Breast epithelium (tissue), 3 donors: ENCODE measurements around the gene ALG5.

Experiments
- POLR2AphosphoS5 ChIP-seq, 3 donors: sonication (generic); formaldehyde crosslinking; IDR thresholded peaks; one replicate each; pipeline ENCODE4 v1.6.1; 2017; ENCODE audit warnings: antibody characterized with exemption in 3 of 3
- TF ChIP-seq, protein P1 (sequence below), 3 donors: fragments of 450-650 bp; IDR thresholded peaks; one replicate each; pipeline ENCODE4 v1.5.1; 2016 to 2017; ENCODE audit warnings: antibody characterized with exemption in 3 of 3, mild to moderate bottlenecking in 3 of 3, moderate library complexity in 3 of 3

DNA sequence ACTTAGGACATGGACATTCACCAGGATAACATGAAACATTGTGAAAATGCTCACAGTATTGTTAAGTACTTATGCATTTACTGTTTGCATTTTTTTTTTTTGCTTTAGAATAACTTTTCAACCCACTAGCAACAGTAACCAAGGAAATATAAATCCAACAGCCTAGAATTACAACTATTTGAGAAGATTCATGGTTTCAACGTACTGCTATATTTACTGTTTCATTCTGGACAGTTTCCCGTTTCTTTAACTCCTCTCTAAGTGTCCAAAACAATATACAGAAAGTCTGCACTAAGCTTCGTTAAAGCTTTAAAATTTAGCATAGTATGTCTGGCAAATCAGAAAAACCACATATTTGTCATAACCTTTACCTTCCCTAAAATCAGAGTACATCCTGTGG lies 81.8 kb downstream of the ALG5 start:
- TF ChIP-seq, protein P1, sequence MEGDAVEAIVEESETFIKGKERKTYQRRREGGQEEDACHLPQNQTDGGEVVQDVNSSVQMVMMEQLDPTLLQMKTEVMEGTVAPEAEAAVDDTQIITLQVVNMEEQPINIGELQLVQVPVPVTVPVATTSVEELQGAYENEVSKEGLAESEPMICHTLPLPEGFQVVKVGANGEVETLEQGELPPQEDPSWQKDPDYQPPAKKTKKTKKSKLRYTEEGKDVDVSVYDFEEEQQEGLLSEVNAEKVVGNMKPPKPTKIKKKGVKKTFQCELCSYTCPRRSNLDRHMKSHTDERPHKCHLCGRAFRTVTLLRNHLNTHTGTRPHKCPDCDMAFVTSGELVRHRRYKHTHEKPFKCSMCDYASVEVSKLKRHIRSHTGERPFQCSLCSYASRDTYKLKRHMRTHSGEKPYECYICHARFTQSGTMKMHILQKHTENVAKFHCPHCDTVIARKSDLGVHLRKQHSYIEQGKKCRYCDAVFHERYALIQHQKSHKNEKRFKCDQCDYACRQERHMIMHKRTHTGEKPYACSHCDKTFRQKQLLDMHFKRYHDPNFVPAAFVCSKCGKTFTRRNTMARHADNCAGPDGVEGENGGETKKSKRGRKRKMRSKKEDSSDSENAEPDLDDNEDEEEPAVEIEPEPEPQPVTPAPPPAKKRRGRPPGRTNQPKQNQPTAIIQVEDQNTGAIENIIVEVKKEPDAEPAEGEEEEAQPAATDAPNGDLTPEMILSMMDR (IDR thresholded peaks at IDR 0.05) = no peak
- no peak for TF ChIP-seq POLR2AphosphoS5 (IDR thresholded peaks at IDR 0.05)
